Neural cell (in vitro differentiated cells): ENCODE measurements around the gene PLIN3.

ENCODE experiments used
- CTCF ChIP-seq: fragments of 450-650 bp; IDR thresholded peaks from 2 replicates; pipeline ENCODE4 v1.5.1; 2014; ENCODE audit warnings: antibody characterized with exemption, mild to moderate bottlenecking, moderate library complexity; ENCODE audit not compliant: poor library complexity, severe bottlenecking
- EZH2 ChIP-seq: fragments of 200-600, 300-800 bp; shearing (Covaris generic), sonication (generic); IDR thresholded peaks from 2 replicates; pipeline ENCODE4 v1.6.1; 2014; ENCODE audit warnings: antibody characterized with exemption, low read length, borderline replicate concordance, mild to moderate bottlenecking; ENCODE audit not compliant: insufficient read depth, poor library complexity, severe bottlenecking
- POLR2AphosphoS5 ChIP-seq: IDR thresholded peaks from 2 replicates; pipeline ENCODE4 v1.6.1; 2012
- RAD21 ChIP-seq: fragments of 450-650 bp; conservative IDR thresholded peaks from 2 replicates; pipeline ENCODE4 v1.6.1; 2014; ENCODE audit warnings: antibody characterized with exemption, mild to moderate bottlenecking, moderate library complexity
- SMC3 ChIP-seq: fragments of 450-650 bp; conservative IDR thresholded peaks from 2 replicates; pipeline ENCODE4 v1.6.1; 2014; ENCODE audit warnings: antibody characterized with exemption, mild to moderate bottlenecking, moderate library complexity; ENCODE audit not compliant: poor library complexity
- TAF1 ChIP-seq: IDR thresholded peaks from 2 replicates; pipeline ENCODE4 v1.6.1; 2012; ENCODE audit warnings: low read depth

DNA sequence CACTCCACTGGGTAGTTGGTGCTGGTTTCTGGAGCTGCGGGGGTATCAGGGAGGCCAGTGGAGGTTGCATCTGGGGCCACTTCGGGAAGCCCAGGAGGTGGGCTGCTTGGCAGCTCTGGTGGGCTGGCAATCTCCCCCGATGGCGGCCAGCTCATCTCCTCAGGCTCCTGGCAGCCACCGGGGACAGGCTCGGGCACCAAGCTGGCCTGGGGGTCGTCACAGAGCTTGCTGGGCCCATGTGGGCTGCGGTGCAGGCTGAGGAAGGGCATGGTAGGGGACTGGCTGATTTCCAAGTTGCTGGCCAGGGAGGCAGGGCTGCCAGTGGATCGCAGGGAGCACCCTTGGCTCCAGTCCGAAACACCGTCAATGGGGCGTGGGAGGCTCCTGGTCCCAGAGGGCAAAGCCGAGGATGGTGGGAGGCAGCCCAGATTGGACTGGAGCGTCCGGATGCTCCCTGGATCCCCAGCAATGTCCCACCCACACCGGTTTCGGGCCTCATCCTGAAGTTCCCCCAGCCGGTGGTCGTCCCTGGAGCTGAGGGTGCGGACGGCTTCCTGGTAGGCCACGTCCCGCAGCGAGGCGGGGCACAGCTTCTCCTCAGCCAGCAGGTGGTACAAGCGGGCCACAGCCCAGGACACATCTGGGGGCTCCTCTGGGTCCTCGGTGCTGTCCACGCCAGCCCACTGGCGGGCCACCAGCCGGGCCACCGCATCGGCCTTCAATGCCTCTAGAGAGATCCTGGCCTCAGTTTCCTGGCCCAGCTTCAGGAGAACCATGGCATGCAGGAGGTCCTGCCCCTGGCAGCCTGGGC, 49.8 kb downstream of the PLIN3 start:
- TF ChIP-seq CTCF: no peak
- no peak for TF ChIP-seq EZH2
- TF ChIP-seq TAF1: no peak
- no peak for TF ChIP-seq POLR2AphosphoS5
- no peak for TF ChIP-seq RAD21
- no peak for TF ChIP-seq SMC3
